Prostate gland (tissue), 2 donors: Measurements from ENCODE around the gene FKBP7.

ENCODE experiments used
- CTCF ChIP-seq, 4 experiments: fragments of 200-600 bp in 2 of 4; fragments of 450-650 bp in 2 of 4; sonication (generic) in 2 of 4; IDR thresholded peaks; 1 replicate in 3 of 4; 2 replicates in 1 of 4; pipeline ENCODE4 v1.5.1; 2016 to 2019; ENCODE audit warnings: antibody characterized with exemption in 4 of 4, mild to moderate bottlenecking in 2 of 4, moderate library complexity in 2 of 4
- POLR2A ChIP-seq: fragments of 450-650 bp; IDR thresholded peaks from one replicate; pipeline ENCODE4 v1.6.1; 2016; ENCODE audit warnings: antibody characterized with exemption, mild to moderate bottlenecking

DNA sequence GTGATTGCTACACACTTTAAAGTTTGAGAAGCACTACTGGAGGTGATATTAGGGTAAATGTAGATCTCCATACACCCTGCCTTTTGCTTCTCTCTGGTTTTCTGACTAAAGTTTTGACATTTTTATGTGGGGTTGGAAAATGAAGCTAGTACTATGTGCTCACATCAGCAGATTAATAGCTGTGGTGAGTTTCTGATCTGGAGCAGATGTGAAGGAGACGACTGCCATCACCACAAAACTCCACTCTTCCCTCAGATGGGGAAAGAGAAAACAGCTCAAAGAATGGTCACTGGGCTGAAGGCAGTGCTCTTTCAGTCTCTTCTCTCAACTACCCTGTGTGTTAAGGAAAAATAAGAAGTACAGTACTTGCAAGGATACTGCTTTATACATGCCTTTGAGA lies 39.1 kb upstream of the FKBP7 start:
- TF ChIP-seq CTCF (IDR thresholded peaks at IDR 0.05) (no peak), POLR2A (no peak)
